NB4 (cell line): Measurements from ENCODE around the gene PNMA1.

ENCODE experiments used
- CTCF ChIP-seq: IDR thresholded peaks from one replicate; pipeline ENCODE4 v1.5.1; 2012; ENCODE audit warnings: low read depth, low read length
- MYC ChIP-seq: IDR thresholded peaks from 2 replicates; pipeline ENCODE4 v1.6.1; 2011; ENCODE audit warnings: low read depth, low read length
- POLR2A ChIP-seq: IDR thresholded peaks from 2 replicates; pipeline ENCODE4 v1.6.1; 2011; ENCODE audit warnings: mild to moderate bottlenecking; ENCODE audit not compliant: insufficient read length; ENCODE audit errors: extremely low read depth
- TF ChIP-seq, protein P1 (sequence below): IDR thresholded peaks from 2 replicates; pipeline ENCODE4 v1.6.1; 2011; ENCODE audit warnings: low read depth, low read length

GRCh38 chr14:73700325-73700724 is 13.9 kb downstream of the PNMA1 start:
- TF ChIP-seq CTCF (no peak), POLR2A (no peak), MYC (no peak)
- TF ChIP-seq, protein P1, sequence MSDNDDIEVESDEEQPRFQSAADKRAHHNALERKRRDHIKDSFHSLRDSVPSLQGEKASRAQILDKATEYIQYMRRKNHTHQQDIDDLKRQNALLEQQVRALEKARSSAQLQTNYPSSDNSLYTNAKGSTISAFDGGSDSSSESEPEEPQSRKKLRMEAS, result no peak
